ENCODE measurements around the gene TMEM154. TPM values are rescaled to one million over a fixed set of nuclear protein-coding genes. Genes with fewer than 3 reads are reported as not detected.

TMEM154 gene
- polyA plus RNA-seq, 1 of the 3 experiments (the other 2 are of a cell fraction): 0.58 TPM

DNA sequence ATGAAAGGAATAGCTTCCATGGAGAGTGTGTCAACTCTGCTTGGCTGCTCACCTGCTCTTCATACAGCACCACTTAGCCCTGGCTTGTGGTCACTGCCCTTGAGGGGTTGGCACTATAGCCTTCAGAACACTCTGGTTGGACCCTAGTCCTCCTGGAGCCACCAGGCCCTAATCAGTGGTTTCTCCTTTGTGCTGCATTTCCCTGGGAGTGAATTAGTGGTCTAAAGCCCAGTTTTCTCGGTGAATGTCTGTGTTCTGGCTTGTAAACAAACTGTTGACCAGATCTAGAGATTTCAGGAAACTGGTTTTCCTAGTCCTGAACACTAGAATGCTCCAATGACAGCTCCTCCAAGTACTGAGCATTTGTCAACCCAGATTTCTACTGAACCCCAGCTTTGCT is 28.6 kb upstream of the TMEM154 start:
- no peak overlapping the region for H2AFZ ChIP-seq (ENCODE audit: low read depth)
- no peaks in the 10 kb centered on the region for H3K9me2 ChIP-seq
- no peaks in the 10 kb centered on the region for H3F3A ChIP-seq (replicated peaks; ENCODE audit: insufficient read depth)
- no peaks in the 10 kb centered on the region for H3K9me3 ChIP-seq
- no peak overlapping the region for H3K4me2 ChIP-seq
- ChIA-PET POLR2A (no interaction called here), CTCF (interaction anchor here (0.7 kb wide), 1 partner anchor 10 kb away, joined by 3 read pairs; no protein-coding TSS in a partner anchor)
- WGBS (ENCODE audit: low lambda C conversion rate): 50% methylated on average over 1 of the region's 1 CpG
- H3K4me3 ChIP-seq (ENCODE audit: low read depth in 2 of 2, low read length in 1 of 2): no peak overlapping the region
- H3K9ac ChIP-seq: no peak overlapping the region
- no peaks in the 10 kb centered on the region for H3K27me3 ChIP-seq (ENCODE audit: insufficient read depth)
- TF ChIP-seq SIN3A (IDR thresholded peaks at IDR 0.05; ENCODE audit: borderline replicate concordance, low read depth, low read length) (no peak), SMC3 (IDR thresholded peaks at IDR 0.05; ENCODE audit: low read depth, low read length) (no peak)
- H3K36me3 ChIP-seq (replicated peaks in 1 of 2; ENCODE audit: control insufficient read depth in 1 of 2, insufficient read depth in 2 of 2, low read length in 1 of 2): no peaks in the 10 kb centered on the region
- H3K27ac ChIP-seq (ENCODE audit: low read depth in 2 of 2, low read length in 1 of 2): no peak overlapping the region
- no peaks in the 10 kb centered on the region for H3K79me2 ChIP-seq (ENCODE audit: insufficient read depth)
- H4K20me1 ChIP-seq (ENCODE audit: insufficient read depth): no peaks in the 10 kb centered on the region
- DNase-seq: no peak
- no peaks in the 10 kb centered on the region for H3K4me1 ChIP-seq (ENCODE audit: control insufficient read depth in 1 of 2, insufficient read depth in 2 of 2, low read depth in 1 of 2, low read length in 1 of 2)

GRCh38 chr4:152707632-152708031 is 27.8 kb upstream of the TMEM154 start:
- WGBS (ENCODE audit: low lambda C conversion rate): 45% methylated on average over 3 of the region's 5 CpGs
- no peak overlapping the region for H3K4me3 ChIP-seq (ENCODE audit: low read depth in 2 of 2, low read length in 1 of 2)
- no peak overlapping the region for H2AFZ ChIP-seq (ENCODE audit: low read depth)
- H4K20me1 ChIP-seq (ENCODE audit: insufficient read depth): no peaks in the 10 kb centered on the region
- H3K36me3 ChIP-seq (replicated peaks in 1 of 2; ENCODE audit: control insufficient read depth in 1 of 2, insufficient read depth in 2 of 2, low read length in 1 of 2): no peaks in the 10 kb centered on the region
- H3K79me2 ChIP-seq (ENCODE audit: insufficient read depth): no peaks in the 10 kb centered on the region
- no peak overlapping the region for H3K27ac ChIP-seq (ENCODE audit: low read depth in 2 of 2, low read length in 1 of 2)
- ChIA-PET POLR2A (no interaction called here), CTCF (no interaction called here)
- no peaks in the 10 kb centered on the region for H3K27me3 ChIP-seq (ENCODE audit: insufficient read depth)
- no peaks in the 10 kb centered on the region for H3F3A ChIP-seq (replicated peaks; ENCODE audit: insufficient read depth)
- no peaks in the 10 kb centered on the region for H3K9me2 ChIP-seq
- DNase-seq: no peak
- H3K9me3 ChIP-seq: no peaks in the 10 kb centered on the region
- H3K9ac ChIP-seq: no peak overlapping the region
- H3K4me1 ChIP-seq (ENCODE audit: control insufficient read depth in 1 of 2, insufficient read depth in 2 of 2, low read depth in 1 of 2, low read length in 1 of 2): no peaks in the 10 kb centered on the region
- no peak overlapping the region for H3K4me2 ChIP-seq
- no peak for TF ChIP-seq SMC3 (IDR thresholded peaks at IDR 0.05; ENCODE audit: low read depth, low read length)
- no peak for TF ChIP-seq GABPA (IDR thresholded peaks at IDR 0.05; ENCODE audit: low read depth)
- TF ChIP-seq MEF2A (IDR thresholded peaks at IDR 0.05; ENCODE audit: borderline replicate concordance, low read depth): no peak
- no peak for TF ChIP-seq POLR2AphosphoS5 (IDR thresholded peaks at IDR 0.05; ENCODE audit: low read depth, low read length)
- no peak for TF ChIP-seq CTCF (IDR thresholded peaks at IDR 0.05)
- TF ChIP-seq EP300 (IDR thresholded peaks at IDR 0.05; ENCODE audit: borderline replicate concordance in 1 of 2, low read depth in 1 of 2, low read length in 1 of 2): no peak
- TF ChIP-seq, protein P1, sequence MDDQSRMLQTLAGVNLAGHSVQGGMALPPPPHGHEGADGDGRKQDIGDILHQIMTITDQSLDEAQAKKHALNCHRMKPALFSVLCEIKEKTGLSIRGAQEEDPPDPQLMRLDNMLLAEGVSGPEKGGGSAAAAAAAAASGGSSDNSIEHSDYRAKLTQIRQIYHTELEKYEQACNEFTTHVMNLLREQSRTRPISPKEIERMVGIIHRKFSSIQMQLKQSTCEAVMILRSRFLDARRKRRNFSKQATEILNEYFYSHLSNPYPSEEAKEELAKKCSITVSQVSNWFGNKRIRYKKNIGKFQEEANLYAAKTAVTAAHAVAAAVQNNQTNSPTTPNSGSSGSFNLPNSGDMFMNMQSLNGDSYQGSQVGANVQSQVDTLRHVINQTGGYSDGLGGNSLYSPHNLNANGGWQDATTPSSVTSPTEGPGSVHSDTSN (IDR thresholded peaks at IDR 0.05): no peak
- no peak for TF ChIP-seq ELF1 (IDR thresholded peaks at IDR 0.05)
- no peak for TF ChIP-seq NFIC (IDR thresholded peaks at IDR 0.05; ENCODE audit: borderline replicate concordance)
- TF ChIP-seq, protein P2, sequence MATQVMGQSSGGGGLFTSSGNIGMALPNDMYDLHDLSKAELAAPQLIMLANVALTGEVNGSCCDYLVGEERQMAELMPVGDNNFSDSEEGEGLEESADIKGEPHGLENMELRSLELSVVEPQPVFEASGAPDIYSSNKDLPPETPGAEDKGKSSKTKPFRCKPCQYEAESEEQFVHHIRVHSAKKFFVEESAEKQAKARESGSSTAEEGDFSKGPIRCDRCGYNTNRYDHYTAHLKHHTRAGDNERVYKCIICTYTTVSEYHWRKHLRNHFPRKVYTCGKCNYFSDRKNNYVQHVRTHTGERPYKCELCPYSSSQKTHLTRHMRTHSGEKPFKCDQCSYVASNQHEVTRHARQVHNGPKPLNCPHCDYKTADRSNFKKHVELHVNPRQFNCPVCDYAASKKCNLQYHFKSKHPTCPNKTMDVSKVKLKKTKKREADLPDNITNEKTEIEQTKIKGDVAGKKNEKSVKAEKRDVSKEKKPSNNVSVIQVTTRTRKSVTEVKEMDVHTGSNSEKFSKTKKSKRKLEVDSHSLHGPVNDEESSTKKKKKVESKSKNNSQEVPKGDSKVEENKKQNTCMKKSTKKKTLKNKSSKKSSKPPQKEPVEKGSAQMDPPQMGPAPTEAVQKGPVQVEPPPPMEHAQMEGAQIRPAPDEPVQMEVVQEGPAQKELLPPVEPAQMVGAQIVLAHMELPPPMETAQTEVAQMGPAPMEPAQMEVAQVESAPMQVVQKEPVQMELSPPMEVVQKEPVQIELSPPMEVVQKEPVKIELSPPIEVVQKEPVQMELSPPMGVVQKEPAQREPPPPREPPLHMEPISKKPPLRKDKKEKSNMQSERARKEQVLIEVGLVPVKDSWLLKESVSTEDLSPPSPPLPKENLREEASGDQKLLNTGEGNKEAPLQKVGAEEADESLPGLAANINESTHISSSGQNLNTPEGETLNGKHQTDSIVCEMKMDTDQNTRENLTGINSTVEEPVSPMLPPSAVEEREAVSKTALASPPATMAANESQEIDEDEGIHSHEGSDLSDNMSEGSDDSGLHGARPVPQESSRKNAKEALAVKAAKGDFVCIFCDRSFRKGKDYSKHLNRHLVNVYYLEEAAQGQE (IDR thresholded peaks at IDR 0.05; ENCODE audit: low read depth, low read length): no peak
- TF ChIP-seq TAF1 (IDR thresholded peaks at IDR 0.05; ENCODE audit: borderline replicate concordance, low read depth, low read length): no peak
- no peak for TF ChIP-seq FOSL2 (IDR thresholded peaks at IDR 0.05; ENCODE audit: borderline replicate concordance, low read depth)
- TF ChIP-seq, protein P3, sequence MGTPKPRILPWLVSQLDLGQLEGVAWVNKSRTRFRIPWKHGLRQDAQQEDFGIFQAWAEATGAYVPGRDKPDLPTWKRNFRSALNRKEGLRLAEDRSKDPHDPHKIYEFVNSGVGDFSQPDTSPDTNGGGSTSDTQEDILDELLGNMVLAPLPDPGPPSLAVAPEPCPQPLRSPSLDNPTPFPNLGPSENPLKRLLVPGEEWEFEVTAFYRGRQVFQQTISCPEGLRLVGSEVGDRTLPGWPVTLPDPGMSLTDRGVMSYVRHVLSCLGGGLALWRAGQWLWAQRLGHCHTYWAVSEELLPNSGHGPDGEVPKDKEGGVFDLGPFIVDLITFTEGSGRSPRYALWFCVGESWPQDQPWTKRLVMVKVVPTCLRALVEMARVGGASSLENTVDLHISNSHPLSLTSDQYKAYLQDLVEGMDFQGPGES (IDR thresholded peaks at IDR 0.05; ENCODE audit: low read depth, low read length): no peak
